ENCODE data around the gene FGGY.

Gene FGGY

GRCh38 chr1:59516881-59517280 lies 220.0 kb downstream of the FGGY start:
- H3K36me3 ChIP-seq (ENCODE audit: control insufficient read depth, insufficient read depth, low read length): no peaks in the 10 kb centered on the region
- H3K4me1 ChIP-seq (ENCODE audit: control insufficient read depth, insufficient read depth, low read length): no peaks in the 10 kb centered on the region
- no peak overlapping the region for H3K9ac ChIP-seq (ENCODE audit: low read depth, low read length)
- no peak overlapping the region for H3K27ac ChIP-seq (ENCODE audit: low read depth, low read length)
- H3K27me3 ChIP-seq (ENCODE audit: control insufficient read depth, insufficient read depth, low read length): no peaks in the 10 kb centered on the region
- no peak overlapping the region for H3K4me3 ChIP-seq (ENCODE audit: low read depth, low read length)
- H3K9me3 ChIP-seq (ENCODE audit: control insufficient read depth, insufficient read depth, low read length): no peaks in the 10 kb centered on the region

GRCh38 chr1:59520194-59520593 lies 223.3 kb downstream of the FGGY start:
- Histone ChIP-seq H3K4me1 (ENCODE audit: control insufficient read depth, insufficient read depth, low read length) (no peaks in the 10 kb centered on the region), H3K27me3 (ENCODE audit: control insufficient read depth, insufficient read depth, low read length) (no peaks in the 10 kb centered on the region), H3K27ac (ENCODE audit: low read depth, low read length) (no peak overlapping the region), H3K9ac (ENCODE audit: low read depth, low read length) (no peak overlapping the region), H3K36me3 (ENCODE audit: control insufficient read depth, insufficient read depth, low read length) (no peaks in the 10 kb centered on the region), H3K9me3 (ENCODE audit: control insufficient read depth, insufficient read depth, low read length) (no peaks in the 10 kb centered on the region), H3K4me3 (ENCODE audit: low read depth, low read length) (no peak overlapping the region)

GRCh38 chr1:59520827-59521418 lies 224.0 kb downstream of the FGGY start:
- no peaks in the 10 kb centered on the region for H3K9me3 ChIP-seq (ENCODE audit: control insufficient read depth, insufficient read depth, low read length)
- H3K36me3 ChIP-seq (ENCODE audit: control insufficient read depth, insufficient read depth, low read length): no peaks in the 10 kb centered on the region
- H3K27ac ChIP-seq (ENCODE audit: low read depth, low read length): no peak overlapping the region
- H3K9ac ChIP-seq (ENCODE audit: low read depth, low read length): no peak overlapping the region
- H3K27me3 ChIP-seq (ENCODE audit: control insufficient read depth, insufficient read depth, low read length): no peaks in the 10 kb centered on the region
- no peaks in the 10 kb centered on the region for H3K4me1 ChIP-seq (ENCODE audit: control insufficient read depth, insufficient read depth, low read length)
- no peak overlapping the region for H3K4me3 ChIP-seq (ENCODE audit: low read depth, low read length)

- no peak overlapping the region for H3K9ac ChIP-seq (ENCODE audit: low read depth, low read length)
- H3K27ac ChIP-seq (ENCODE audit: low read depth, low read length): no peak overlapping the region
- no peaks in the 10 kb centered on the region for H3K4me1 ChIP-seq (ENCODE audit: control insufficient read depth, insufficient read depth, low read length)
- H3K27me3 ChIP-seq (ENCODE audit: control insufficient read depth, insufficient read depth, low read length): no peaks in the 10 kb centered on the region
- H3K36me3 ChIP-seq (ENCODE audit: control insufficient read depth, insufficient read depth, low read length): no peaks in the 10 kb centered on the region
- no peaks in the 10 kb centered on the region for H3K9me3 ChIP-seq (ENCODE audit: control insufficient read depth, insufficient read depth, low read length)
- H3K4me3 ChIP-seq (ENCODE audit: low read depth, low read length): no peak overlapping the region
These were observed 224.6 kb downstream of the FGGY start for GRCh38 chr1:59521456-59521855.

GRCh38 chr1:59522925-59523505 lies 226.1 kb downstream of the FGGY start:
- no peaks in the 10 kb centered on the region for H3K4me1 ChIP-seq (ENCODE audit: control insufficient read depth, insufficient read depth, low read length)
- H3K36me3 ChIP-seq (ENCODE audit: control insufficient read depth, insufficient read depth, low read length): no peaks in the 10 kb centered on the region
- no peak overlapping the region for H3K27ac ChIP-seq (ENCODE audit: low read depth, low read length)
- no peaks in the 10 kb centered on the region for H3K27me3 ChIP-seq (ENCODE audit: control insufficient read depth, insufficient read depth, low read length)
- H3K4me3 ChIP-seq (ENCODE audit: low read depth, low read length): no peak overlapping the region
- no peaks in the 10 kb centered on the region for H3K9me3 ChIP-seq (ENCODE audit: control insufficient read depth, insufficient read depth, low read length)
- H3K9ac ChIP-seq (ENCODE audit: low read depth, low read length): no peak overlapping the region

GRCh38 chr1:59523745-59524450 lies 227.0 kb downstream of the FGGY start:
- no peaks in the 10 kb centered on the region for H3K36me3 ChIP-seq (ENCODE audit: control insufficient read depth, insufficient read depth, low read length)
- no peak overlapping the region for H3K27ac ChIP-seq (ENCODE audit: low read depth, low read length)
- no peak overlapping the region for H3K9ac ChIP-seq (ENCODE audit: low read depth, low read length)
- H3K9me3 ChIP-seq (ENCODE audit: control insufficient read depth, insufficient read depth, low read length): no peaks in the 10 kb centered on the region
- no peaks in the 10 kb centered on the region for H3K27me3 ChIP-seq (ENCODE audit: control insufficient read depth, insufficient read depth, low read length)
- H3K4me3 ChIP-seq (ENCODE audit: low read depth, low read length): no peak overlapping the region
- no peaks in the 10 kb centered on the region for H3K4me1 ChIP-seq (ENCODE audit: control insufficient read depth, insufficient read depth, low read length)

GRCh38 chr1:59526240-59526639 lies 229.3 kb downstream of the FGGY start:
- Histone ChIP-seq H3K27me3 (ENCODE audit: control insufficient read depth, insufficient read depth, low read length) (no peaks in the 10 kb centered on the region), H3K9ac (ENCODE audit: low read depth, low read length) (no peak overlapping the region), H3K27ac (ENCODE audit: low read depth, low read length) (no peak overlapping the region), H3K36me3 (ENCODE audit: control insufficient read depth, insufficient read depth, low read length) (no peaks in the 10 kb centered on the region), H3K9me3 (ENCODE audit: control insufficient read depth, insufficient read depth, low read length) (no peaks in the 10 kb centered on the region), H3K4me3 (ENCODE audit: low read depth, low read length) (no peak overlapping the region), H3K4me1 (ENCODE audit: control insufficient read depth, insufficient read depth, low read length) (no peaks in the 10 kb centered on the region)

GRCh38 chr1:59528471-59528870 lies 231.6 kb downstream of the FGGY start:
- Histone ChIP-seq H3K9ac (ENCODE audit: low read depth, low read length) (no peak overlapping the region), H3K4me3 (ENCODE audit: low read depth, low read length) (no peak overlapping the region), H3K4me1 (ENCODE audit: control insufficient read depth, insufficient read depth, low read length) (no peaks in the 10 kb centered on the region), H3K9me3 (ENCODE audit: control insufficient read depth, insufficient read depth, low read length) (no peaks in the 10 kb centered on the region), H3K27ac (ENCODE audit: low read depth, low read length) (no peak overlapping the region), H3K27me3 (ENCODE audit: control insufficient read depth, insufficient read depth, low read length) (no peaks in the 10 kb centered on the region), H3K36me3 (ENCODE audit: control insufficient read depth, insufficient read depth, low read length) (no peaks in the 10 kb centered on the region)

GRCh38 chr1:59528900-59529299 lies 232.0 kb downstream of the FGGY start:
- H3K27me3 ChIP-seq (ENCODE audit: control insufficient read depth, insufficient read depth, low read length): no peaks in the 10 kb centered on the region
- no peaks in the 10 kb centered on the region for H3K36me3 ChIP-seq (ENCODE audit: control insufficient read depth, insufficient read depth, low read length)
- no peak overlapping the region for H3K27ac ChIP-seq (ENCODE audit: low read depth, low read length)
- H3K4me1 ChIP-seq (ENCODE audit: control insufficient read depth, insufficient read depth, low read length): no peaks in the 10 kb centered on the region
- no peaks in the 10 kb centered on the region for H3K9me3 ChIP-seq (ENCODE audit: control insufficient read depth, insufficient read depth, low read length)
- H3K4me3 ChIP-seq (ENCODE audit: low read depth, low read length): no peak overlapping the region
- H3K9ac ChIP-seq (ENCODE audit: low read depth, low read length): no peak overlapping the region

GRCh38 chr1:59530119-59530518 lies 233.2 kb downstream of the FGGY start:
- no peaks in the 10 kb centered on the region for H3K36me3 ChIP-seq (ENCODE audit: control insufficient read depth, insufficient read depth, low read length)
- no peak overlapping the region for H3K4me3 ChIP-seq (ENCODE audit: low read depth, low read length)
- H3K4me1 ChIP-seq (ENCODE audit: control insufficient read depth, insufficient read depth, low read length): no peaks in the 10 kb centered on the region
- H3K9ac ChIP-seq (ENCODE audit: low read depth, low read length): no peak overlapping the region
- no peak overlapping the region for H3K27ac ChIP-seq (ENCODE audit: low read depth, low read length)
- no peaks in the 10 kb centered on the region for H3K27me3 ChIP-seq (ENCODE audit: control insufficient read depth, insufficient read depth, low read length)
- no peaks in the 10 kb centered on the region for H3K9me3 ChIP-seq (ENCODE audit: control insufficient read depth, insufficient read depth, low read length)

- Histone ChIP-seq H3K4me1 (ENCODE audit: control insufficient read depth, insufficient read depth, low read length) (no peaks in the 10 kb centered on the region), H3K9ac (ENCODE audit: low read depth, low read length) (no peak overlapping the region), H3K27me3 (ENCODE audit: control insufficient read depth, insufficient read depth, low read length) (no peaks in the 10 kb centered on the region), H3K27ac (ENCODE audit: low read depth, low read length) (no peak overlapping the region), H3K9me3 (ENCODE audit: control insufficient read depth, insufficient read depth, low read length) (no peaks in the 10 kb centered on the region), H3K4me3 (ENCODE audit: low read depth, low read length) (no peak overlapping the region), H3K36me3 (ENCODE audit: control insufficient read depth, insufficient read depth, low read length) (no peaks in the 10 kb centered on the region)
These were observed 235.2 kb downstream of the FGGY start for GRCh38 chr1:59532102-59532501.
